OCI-LY7 (cell line): ENCODE measurements around the gene FIGNL2.

ENCODE experiments used
- EZH2phosphoT487 ChIP-seq: fragments of 200-600 bp; sonication (generic); IDR thresholded peaks from 2 replicates; pipeline ENCODE4 v1.6.1; 2018; ENCODE audit warnings: low read depth, borderline replicate concordance, mild to moderate bottlenecking, mixed run types, antibody characterized with exemption, low read length, moderate library complexity, mixed read lengths
- TF ChIP-seq, protein P1 (sequence below): fragments of 200-600 bp; sonication (generic); conservative IDR thresholded peaks from 2 replicates; pipeline ENCODE4 v1.5.1; 2014; ENCODE audit warnings: mild to moderate bottlenecking, antibody characterized with exemption, low read length, moderate library complexity, mixed read lengths

DNA sequence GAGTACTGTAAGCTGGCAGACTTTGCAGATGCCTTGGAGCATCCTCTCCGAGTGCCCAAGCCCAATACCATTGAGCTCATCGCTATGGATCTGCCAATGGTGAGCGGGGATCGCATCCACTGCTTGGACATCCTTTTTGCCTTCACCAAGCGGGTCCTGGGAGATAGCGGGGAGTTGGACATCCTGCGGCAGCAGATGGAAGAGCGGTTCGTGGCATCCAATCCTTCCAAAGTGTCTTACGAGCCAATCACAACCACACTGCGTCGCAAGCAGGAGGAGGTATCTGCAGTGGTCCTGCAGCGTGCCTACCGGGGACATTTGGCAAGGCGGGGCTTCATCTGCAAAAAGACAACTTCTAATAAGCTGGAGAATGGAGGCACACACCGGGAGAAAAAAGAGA is 41.6 kb downstream of the FIGNL2 start:
- TF ChIP-seq, protein P1, sequence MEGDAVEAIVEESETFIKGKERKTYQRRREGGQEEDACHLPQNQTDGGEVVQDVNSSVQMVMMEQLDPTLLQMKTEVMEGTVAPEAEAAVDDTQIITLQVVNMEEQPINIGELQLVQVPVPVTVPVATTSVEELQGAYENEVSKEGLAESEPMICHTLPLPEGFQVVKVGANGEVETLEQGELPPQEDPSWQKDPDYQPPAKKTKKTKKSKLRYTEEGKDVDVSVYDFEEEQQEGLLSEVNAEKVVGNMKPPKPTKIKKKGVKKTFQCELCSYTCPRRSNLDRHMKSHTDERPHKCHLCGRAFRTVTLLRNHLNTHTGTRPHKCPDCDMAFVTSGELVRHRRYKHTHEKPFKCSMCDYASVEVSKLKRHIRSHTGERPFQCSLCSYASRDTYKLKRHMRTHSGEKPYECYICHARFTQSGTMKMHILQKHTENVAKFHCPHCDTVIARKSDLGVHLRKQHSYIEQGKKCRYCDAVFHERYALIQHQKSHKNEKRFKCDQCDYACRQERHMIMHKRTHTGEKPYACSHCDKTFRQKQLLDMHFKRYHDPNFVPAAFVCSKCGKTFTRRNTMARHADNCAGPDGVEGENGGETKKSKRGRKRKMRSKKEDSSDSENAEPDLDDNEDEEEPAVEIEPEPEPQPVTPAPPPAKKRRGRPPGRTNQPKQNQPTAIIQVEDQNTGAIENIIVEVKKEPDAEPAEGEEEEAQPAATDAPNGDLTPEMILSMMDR, result no peak
- no peak for TF ChIP-seq EZH2phosphoT487
